SK-N-DZ (cell line): ENCODE data around the gene TEKT5. TPM values are rescaled to one million over a fixed set of nuclear protein-coding genes. Genes with fewer than 3 reads are reported as not detected.
A peak's percentile ranks its signal among the peaks of the same experiment; 100 is the strongest.
"Not testable (repeated sequence)": the region's sequence is repeated elsewhere in the genome, so short reads cannot be mapped to it uniquely, and the experiment has no call there.

ENCODE experiments used
- DNase-seq: peaks from one replicate; pipeline ENCODE4 v3.0.0-alpha.2; 2015; ENCODE audit warnings: low spot score
- polyA plus RNA-seq, 2 experiments: library from polyadenylated mRNA; depleted of rRNA; stranded (reverse); fragments of >200 nt; gene quantifications; 2 replicates each; pipeline ENCODE4 v1.2.3, GENCODE V29; 2014

The TEKT5 gene
- not detected in 2 replicates for polyA plus RNA-seq (2014; cell fraction: cytosol; rRNA removed)
- not detected in 2 replicates for polyA plus RNA-seq (2014; cell fraction: nucleus; rRNA removed)

DNA sequence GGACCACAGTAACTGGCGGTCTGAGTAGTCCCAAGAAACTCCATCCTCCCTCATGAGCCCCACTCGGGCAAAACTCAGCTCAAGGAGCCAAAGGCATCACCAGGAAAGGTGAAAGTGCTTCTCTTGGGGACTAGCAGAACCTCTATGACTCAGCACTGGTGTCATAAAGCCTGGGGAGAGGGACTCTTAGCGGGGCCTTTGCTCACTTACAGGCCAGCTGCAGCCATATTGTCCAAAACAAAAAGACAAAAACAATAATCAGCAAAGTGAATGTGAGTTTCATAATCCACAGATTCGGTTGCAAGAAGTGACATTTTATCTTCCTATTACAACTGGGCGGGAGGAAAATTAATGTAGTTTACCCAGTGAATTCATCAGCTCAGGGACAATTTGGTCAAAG, at the start of gene TEKT5:
Gene TEKT5 (minus strand): TSS at position 101 of the 400 bp plus-strand sequence. CDS start 57 bp downstream, at position 44.
- DNase-seq = no peak

DNA sequence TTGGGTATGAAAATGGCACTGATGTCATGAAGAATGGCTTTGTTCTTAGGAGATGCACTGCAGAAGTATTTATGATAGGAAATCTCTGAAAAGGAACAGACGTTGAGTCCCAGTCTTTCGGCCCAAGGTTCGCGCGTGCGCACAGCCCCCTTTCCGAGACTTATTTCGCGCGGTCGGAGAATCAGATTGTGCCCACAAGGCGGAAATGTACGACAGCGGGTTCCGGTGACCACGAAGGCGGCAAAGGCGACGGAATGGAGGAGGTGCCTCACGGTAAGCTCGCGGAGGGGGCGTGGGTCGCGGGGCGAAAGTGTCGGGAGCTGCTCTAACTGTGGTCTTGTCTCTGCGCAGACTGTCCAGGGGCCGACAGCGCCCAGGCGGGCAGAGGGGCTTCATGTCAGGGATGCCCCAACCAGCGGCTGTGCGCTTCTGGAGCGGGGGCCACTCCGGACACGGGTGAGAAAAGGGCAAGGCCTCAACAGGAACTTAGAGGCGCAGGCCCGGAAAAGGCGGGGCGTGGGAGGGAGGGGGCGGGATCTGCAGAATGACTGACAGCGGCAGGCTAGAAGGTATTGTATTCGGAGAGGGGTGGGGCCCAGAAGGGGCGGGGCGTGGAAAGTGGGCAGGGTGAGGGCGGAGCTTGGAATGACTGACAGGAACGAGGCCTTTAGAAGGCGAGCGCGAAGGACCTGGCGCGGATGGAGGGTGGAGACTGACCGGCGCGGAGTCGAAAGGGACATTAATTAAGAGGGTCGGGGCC, 49.1 kb upstream of the TEKT5 start, which contains the start of gene NUBP1:
Gene NUBP1 (plus strand): TSS at position 233 of the 760 bp plus-strand sequence. CDS start 22 bp downstream, at position 255.
- peak; percentile 97 for DNase-seq

DNA sequence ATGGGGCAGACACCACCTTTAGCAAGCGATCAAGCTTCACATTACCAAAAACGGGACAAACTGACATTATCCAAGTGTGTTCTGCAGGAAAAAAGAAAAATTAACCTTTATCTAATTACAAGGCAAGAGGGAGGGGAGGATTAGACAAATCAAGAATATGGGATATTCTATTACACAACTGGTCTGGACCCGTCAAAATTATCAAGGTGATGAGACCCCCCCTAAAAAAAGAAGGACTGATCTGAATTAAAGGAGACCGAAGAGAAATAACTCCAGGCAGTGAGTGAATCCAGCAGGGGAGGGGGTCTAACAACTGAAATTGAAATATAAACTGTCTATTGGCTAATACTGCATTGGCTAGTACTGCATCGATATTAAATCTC, 48.5 kb upstream of the TEKT5 start:
- DNase-seq = no peak

DNA sequence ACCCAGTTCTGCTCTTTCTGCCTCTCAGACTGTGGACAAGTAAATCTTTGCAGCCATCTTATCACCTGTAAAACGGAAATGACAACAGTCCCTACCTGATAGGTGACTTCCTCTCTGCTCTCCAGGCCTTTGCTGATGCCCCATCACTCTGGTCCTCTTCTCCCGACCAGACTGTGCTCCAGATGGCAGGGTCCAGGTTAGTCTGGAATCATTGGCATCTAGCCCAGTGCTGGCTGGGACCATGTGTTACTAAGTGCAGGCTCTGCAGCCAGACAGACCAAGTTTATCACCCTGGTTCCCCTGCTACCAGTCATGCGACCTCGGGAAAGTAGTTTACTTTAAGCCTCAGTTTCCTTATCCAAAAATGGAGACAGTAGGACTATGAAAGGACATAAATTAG, 47.1 kb upstream of the TEKT5 start:
- no peak for DNase-seq

DNA sequence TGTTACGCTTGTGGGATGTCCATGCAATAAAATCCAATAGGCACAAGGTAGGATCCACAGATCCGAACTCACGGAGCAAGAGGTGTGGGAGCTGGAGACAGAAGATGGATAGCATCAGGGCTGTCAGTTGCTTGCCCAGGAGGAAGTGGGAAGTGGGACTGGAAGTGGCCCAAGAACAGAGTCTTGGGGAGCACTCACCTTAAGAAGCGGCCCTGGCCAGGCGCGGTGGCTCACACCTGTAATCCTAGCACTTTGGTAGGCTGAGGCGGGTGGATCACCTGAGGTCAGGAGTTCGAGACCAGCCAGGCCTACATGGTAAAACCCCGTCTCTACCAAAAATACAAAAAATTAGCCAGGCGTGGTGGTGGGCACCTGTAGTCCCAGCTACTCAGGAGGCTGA, 46.5 kb upstream of the TEKT5 start:
- not testable (repeated sequence) for DNase-seq

DNA sequence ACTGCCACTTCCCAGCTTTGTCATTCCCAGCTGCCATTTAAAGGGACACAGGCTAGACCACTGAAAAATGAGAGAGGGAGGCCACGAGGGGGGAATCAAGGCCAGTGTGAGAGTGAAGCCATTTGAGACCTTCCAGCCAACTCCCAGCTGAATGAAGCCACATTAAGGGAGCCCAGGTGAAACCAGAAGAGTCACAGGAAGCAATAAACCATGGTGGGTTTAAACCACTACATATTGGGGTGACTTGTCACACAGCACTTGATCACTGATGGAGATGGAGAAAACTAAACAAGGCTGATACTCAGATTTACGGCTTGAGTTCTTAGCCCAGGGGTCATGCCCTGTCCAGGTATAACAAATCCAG, 46.1 kb upstream of the TEKT5 start:
- no peak for DNase-seq

DNA sequence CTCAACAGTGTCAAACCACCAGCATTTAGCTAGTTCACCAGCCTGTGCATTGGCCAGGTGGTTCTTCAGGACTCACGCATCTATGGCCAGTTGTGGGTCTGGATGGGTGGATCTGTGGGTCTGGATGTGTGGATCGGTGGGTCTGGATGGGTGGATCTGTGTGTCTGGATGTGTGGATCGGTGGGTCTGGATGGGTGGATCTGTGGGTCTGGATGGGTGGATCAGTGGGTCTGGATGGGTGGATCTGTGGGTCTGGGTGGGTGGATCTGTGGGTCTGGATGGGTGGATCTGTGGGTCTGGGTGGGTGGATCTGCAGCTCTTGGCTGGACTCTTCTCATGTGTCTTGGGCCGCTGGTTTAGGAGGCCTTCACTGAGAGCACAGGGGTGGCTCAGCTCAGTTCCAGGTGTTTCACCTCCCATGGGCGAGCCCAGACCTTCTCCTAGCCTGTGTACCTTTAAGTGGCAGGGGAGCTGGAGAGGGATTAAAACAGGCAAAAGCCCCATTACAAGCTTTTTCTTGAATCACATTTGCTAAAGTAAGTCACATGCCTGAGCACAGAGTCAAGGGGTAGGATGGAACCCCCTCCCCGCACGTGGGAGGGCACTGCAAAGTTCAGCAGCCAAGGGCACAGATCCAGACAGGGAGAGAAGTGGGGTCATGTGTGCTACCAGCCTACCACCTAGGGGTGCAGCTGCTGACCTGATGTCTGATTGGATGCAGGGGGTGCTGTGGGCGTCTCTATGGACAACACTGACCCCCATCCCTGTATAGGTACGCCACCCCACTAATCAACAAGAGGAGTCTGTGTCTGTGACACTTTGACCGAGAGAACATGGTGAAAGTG, 45.5 kb upstream of the TEKT5 start:
- DNase-seq = no peak

DNA sequence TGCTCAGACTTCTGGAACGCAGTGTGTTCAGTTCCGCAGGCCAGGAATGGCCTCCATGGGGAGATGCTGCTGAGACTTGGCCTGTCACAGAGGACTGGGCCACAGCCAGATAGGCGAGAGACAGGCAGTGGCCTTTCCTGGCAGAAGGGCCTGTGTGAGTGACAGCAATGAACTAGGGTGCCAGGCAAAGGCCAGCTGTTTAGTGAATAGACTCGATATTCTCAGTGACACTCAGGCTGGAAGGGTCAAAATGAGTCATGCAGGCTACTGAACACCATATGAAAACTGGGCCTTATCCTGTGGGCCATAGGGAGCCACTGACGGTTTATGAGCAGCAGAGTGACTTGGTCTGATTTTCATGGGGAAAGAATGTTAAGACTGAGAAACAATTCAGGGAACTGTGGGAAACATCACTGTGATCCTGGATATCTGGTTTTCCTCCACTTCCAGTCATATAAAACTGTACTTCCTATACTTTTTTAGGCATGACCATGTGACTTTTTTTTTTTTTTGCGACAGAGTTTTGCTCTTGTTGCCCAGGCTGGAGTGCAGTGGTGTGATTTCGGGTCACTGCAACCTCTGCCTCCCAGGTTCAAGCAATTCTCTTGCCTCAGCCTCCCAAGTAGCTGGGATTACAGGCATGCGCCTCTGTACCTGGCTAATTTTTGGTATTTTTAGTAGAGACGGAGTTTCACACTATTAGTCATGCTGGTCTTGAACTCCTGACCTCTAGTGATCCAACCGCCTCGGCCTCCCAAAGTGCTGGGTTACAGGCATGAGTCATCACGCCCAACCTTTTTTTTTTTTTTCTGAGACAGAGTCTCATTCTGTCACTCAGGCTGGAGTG, 43.7 kb upstream of the TEKT5 start:
- no peak for DNase-seq

DNA sequence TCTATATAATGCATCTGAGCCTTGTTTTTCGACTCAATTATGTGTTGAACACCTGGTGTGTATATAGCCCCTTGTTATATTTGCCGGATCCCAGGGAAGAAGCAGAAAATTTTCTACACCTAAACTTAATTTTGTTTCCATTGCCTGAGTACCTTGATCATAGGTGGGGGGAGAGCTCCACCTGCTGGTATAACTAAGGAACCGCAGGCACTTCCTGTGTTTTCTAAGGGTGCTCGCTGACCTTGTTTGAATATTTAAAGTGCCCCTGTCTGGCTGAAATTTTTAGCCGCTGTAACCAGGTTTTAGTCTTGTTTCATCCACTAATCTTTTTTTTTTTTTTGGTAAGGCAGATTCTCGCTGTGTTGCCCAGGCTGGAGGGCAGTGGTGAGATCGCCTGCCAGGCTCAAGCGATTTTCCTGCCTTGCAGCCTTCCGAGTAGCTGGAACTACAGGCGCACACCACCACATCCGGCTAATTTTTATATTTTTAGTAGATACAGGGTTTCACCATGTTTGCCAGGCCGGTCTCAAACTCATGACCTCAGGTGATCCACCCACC, 42.4 kb upstream of the TEKT5 start:
- peak; percentile 60 for DNase-seq

DNA sequence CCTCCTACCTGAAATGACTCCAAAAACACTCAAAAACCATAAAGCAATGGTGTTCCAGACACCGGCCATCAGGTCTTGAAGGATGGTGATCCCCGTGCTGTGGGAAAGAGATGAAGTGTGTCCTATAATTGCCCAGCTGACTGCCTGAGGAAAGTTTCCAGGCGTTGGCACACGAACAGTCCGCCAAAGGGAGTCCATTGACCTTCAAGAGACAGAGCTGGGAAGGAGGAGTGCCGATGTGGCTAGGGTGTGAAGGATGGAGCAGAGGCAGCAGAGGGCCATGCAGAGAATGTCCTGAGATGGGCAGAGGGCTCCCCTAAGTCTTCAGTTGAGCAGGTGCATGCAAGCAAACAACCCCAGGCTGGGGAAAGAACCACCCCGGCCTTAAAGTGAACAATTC, 37.1 kb upstream of the TEKT5 start:
- no peak for DNase-seq

DNA sequence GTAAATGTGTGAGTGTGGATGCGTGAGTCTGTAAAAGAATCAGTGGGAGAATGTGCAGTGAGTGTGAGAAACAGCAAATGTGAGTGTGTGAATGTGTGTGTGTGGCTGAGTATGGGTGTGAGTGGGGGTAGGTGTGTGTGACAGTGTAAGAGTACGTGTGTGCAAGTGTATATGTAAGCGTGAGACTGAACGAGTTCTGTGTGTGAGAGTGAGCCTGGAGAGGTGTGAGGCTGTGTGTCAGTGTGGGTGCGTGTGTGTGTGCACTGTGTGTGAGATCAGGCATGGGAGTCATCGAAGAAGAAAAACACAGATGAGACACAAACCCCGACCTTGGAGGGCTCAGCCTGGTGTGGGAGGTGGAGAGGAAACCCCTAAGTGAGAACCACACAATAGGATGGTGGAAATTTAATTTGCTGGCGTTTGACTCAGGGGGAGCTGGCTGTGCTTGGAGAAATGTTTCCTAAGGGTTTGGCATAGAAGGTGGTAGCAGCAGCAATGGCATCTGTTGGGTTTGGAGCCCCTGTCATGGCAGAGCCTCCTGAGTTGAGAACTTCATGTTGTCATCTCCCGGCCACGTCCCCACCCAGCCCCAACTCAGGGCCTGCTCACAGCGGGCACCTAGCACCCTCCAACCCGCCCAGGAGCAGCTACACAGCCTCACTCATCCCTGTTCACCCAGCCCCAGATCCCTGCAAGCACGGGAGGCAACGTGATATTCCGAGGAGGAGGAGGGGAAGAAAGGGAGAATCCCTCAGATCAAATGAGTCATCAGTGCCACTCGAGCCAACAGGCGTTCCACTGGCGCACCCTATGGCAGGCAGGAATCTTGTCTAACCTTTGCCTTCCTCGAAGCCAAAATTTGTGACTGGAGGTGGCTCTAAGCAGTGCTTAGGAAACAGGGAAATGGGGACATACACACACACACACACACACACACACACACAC, 34.6 kb upstream of the TEKT5 start:
- DNase-seq = no peak

DNA sequence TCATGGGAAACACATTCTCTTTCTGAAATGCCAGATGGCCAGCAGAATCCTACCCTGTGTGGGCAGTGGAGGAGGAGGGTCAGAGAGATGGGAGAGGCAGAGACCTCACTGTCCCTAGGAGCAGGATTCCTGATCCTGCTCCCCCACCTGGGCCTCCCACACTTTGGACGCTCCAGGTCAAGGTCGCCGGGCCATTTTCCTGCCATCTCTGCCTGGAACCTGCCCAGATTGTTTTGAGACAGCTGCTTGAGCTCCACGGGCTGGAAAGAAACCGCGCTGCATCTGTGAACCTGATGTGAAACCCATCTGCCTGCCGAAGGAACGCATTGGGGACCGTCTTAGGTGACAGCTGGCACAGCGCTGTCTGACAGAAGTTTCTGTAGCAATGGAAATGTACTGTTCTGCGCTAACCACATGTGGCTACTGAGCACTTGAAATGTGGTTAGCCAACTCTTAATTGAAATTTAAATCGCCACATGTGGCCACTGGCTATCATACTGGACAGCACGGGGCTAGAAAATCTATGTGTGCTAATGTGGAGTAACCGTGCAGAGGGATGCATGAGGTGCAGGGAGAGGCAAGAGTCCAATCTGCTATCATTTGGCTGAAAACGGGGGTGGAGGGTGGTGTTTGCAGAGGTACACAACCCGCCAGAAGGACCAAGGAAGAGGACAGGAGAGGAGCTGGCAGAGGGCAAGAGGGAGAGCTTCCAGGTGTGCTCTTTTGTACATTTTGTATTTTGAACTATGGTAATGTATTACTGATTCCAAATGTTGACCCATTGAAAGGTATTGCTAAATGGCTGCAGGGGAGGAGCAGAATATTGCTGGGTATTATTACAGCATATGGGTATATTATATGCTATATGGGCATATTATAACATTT, 33.5 kb upstream of the TEKT5 start:
- no peak for DNase-seq

DNA sequence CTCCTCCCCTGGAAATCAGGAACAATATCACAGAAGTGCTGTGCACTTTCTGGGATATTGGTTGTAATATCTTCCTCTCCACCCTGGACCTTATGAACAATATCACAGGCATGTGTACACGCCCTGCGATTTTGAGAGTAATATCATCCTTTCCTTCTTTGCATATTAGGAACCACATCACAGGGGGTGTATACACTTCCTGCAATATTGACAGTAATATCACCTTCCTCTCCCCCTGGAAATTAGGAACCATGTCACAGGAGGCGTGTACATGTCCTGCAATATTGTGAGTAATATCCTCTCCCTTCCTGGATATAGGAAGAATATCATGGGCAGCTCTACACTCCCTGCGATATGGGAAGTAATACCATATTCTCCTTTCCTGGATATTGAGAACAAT, 14.2 kb upstream of the TEKT5 start:
- no peak for DNase-seq

DNA sequence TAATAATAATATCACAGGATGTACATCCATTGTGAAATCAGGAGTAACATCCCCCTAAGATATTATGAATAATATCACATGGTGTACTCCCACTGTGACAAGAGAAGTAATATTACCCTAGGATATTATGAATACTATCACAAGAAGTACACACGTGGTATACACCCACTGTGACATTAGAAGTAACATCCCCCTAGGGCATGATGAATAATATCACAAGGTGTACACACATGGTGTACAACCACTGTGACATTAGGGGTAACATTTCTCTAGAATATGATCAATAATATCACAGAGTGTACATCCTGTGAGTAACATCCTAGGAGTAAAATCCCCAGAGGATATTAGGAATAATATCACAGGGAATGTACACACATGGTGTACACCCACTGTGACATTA, 5.0 kb upstream of the TEKT5 start:
- no peak for DNase-seq

DNA sequence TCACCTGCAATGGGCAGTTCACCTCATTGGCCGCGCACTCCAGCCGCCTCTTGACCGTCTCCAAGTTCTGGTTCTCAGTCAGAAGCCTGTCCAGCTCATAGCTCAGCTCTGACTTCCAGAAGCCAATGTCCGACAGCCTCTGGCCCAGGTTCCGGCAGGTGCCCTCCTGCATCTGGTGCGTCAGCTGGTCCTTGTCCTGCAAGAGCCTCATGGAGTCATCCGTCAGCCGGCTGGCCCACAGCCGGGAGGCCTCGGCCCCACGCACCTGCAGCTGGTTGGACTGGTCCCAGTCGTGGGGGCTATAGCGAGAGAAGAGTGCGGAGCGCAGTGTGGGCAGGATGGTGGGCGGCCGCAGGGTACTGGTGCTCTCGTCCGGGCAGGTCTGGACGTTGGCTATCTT, 424 bp downstream of the TEKT5 start:
- no peak for DNase-seq

DNA sequence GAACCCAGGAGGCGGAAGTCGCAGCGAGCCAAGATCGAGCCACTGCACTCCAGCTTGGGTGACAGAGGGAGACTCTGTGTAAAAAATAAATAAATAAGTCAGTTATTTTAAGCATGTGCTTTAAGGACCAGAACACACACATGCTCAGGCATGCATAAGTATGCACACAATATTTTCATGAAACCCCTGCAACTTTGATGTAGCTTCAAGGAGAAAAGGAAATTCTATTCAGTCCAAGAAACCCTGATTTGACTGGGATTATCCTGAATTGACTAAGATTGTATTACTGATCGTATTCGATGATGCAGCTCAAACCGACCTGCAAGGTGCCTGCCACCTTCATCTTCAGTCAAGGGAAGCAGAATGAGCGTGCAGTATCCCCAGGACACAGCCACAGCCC, 841 bp downstream of the TEKT5 start:
- no peak for DNase-seq

DNA sequence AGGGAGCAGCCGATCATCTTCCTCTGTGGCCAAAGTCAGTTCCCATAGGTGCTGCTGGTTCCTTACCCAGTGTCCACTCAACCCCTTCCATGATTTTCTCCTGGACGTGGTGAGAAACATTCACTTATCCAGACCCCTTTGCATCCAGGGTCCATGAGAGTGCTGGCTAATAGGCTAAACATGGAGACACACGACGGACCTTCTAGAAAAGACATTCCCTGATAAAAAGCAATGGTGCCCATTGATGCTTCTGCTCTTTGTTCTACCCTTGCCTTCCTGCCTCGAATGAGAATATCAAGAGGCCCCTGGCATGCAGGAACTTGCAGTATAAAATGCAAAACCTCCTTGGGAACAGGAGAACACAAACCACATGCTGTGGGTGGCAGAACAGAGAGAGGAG, 2.3 kb downstream of the TEKT5 start:
- DNase-seq = no peak

DNA sequence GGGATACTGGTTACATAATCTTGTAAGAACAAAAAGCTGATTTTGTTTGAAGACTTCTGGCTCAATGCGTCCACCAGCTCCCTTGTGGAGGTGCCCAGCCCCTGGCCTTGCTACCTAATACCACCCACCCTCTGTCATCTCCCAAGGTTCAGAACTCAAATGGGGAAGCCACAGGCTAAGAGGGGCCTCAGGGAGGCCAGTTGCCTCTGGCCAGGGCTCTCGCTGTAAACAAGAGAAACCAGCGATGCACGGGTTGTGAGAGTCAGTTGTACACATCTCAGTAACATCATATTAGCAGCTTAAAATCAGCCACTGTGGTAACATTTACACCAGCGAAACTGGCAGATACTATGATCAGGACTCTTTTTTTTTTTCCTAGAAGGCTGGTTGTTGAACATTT, 6.0 kb downstream of the TEKT5 start:
- DNase-seq = no peak

DNA sequence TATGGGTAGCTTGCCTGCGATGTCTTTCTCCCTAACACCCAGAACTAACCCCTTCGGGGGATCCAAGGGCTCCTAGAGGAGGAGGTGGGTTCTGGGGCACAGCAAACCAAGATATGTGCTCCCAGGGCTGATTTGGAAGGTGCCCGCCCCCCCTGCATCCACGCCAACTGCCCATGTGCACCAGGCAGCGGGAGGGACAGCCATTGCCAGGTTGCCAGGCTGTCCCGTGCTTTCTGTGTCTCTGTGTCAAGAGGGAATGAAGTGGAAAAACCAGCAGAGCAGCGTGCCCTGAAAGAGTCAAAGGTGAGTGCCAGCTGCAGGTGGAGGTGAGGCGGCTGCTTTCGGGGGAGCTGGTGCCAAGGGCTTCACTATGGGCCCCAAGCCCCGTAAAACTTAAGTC, 6.4 kb downstream of the TEKT5 start:
- DNase-seq = no peak
